ENCODE results near the gene HNRNPA1. TPM values are rescaled to one million over a fixed set of nuclear protein-coding genes. Genes with fewer than 3 reads are reported as not detected.
A peak's percentile ranks its signal among the peaks of the same experiment; 100 is the strongest.

The HNRNPA1 gene
- total and polyA plus RNA-seq, 9 of the 15 experiments (the other 6 are each of a cell fraction or from before 2014, with no cell fraction given) = 1,166 to 2,703 (median 1,815) TPM

DNA sequence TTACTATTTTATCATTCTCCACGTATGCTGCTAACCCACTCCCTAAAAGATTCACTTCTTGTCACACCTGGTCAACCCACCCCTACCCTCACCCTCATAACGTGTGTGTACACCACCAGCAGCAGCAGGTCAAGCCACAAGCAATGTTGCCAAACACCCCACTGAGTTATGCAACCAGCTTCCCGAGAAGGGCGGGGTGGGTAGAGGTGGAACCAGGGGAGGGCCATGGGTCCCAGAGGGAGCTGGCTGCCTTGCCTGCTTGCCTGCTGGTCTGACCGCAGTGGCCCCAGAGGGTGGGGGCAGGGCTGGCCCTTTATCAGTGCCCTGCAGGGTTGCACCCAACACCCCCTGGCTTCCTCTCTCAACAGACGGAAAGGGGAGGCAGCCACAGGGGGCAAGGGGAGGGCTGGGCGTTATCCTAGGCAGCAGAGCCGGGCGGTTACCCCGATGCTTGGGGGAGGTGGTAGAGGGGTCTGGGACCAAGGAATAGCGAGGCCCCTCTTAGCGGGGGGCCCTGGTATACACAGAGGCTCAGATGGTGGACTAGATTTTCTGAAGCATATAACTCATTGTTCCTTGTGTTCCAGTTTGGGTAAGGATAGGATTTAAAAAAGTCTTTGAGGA is 23.8 kb downstream of the HNRNPA1 start (continued):
- TF ChIP-seq ZNF384 (IDR thresholded peaks at IDR 0.05; ENCODE audit: low read depth, low read length) (peak; percentile 17; the same call in 1 of the 2 replicates), SRF (CRISPR knock-in tag; IDR thresholded peaks at IDR 0.05) (peak in 1 of 2 experiments; percentile 28; a peak in 1 of 4 replicates), ZNF583 (CRISPR knock-in tag; IDR thresholded peaks at IDR 0.05) (peak; percentile 87), ZNF12 (CRISPR knock-in tag; IDR thresholded peaks at IDR 0.05) (no peak), CHD2 (IDR thresholded peaks at IDR 0.05; ENCODE audit: low read depth, low read length) (peak; percentile 83), HNRNPH1 (optimal IDR thresholded peaks at IDR 0.05; ENCODE audit: low read depth, low read length) (no peak), SPI1 (IDR thresholded peaks at IDR 0.05; ENCODE audit: borderline replicate concordance, low read depth, low read length) (peak; percentile 90), NFIC (IDR thresholded peaks at IDR 0.05) (peak; percentile 96), WHSC1 (IDR thresholded peaks at IDR 0.05; ENCODE audit: low read length) (no peak), TARDBP (IDR thresholded peaks at IDR 0.05) (peak; percentile 84), TFAM (CRISPR knock-in tag; conservative IDR thresholded peaks at IDR 0.05) (no peak), NCOR1 (IDR thresholded peaks at IDR 0.05) (no peak)
- TF ChIP-seq, protein P1, sequence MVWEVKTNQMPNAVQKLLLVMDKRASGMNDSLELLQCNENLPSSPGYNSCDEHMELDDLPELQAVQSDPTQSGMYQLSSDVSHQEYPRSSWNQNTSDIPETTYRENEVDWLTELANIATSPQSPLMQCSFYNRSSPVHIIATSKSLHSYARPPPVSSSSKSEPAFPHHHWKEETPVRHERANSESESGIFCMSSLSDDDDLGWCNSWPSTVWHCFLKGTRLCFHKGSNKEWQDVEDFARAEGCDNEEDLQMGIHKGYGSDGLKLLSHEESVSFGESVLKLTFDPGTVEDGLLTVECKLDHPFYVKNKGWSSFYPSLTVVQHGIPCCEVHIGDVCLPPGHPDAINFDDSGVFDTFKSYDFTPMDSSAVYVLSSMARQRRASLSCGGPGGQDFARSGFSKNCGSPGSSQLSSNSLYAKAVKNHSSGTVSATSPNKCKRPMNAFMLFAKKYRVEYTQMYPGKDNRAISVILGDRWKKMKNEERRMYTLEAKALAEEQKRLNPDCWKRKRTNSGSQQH (CRISPR knock-in tag; IDR thresholded peaks at IDR 0.05) = peak; percentile 71; the same call in 1 of the 2 replicates
- TF ChIP-seq, protein P2, sequence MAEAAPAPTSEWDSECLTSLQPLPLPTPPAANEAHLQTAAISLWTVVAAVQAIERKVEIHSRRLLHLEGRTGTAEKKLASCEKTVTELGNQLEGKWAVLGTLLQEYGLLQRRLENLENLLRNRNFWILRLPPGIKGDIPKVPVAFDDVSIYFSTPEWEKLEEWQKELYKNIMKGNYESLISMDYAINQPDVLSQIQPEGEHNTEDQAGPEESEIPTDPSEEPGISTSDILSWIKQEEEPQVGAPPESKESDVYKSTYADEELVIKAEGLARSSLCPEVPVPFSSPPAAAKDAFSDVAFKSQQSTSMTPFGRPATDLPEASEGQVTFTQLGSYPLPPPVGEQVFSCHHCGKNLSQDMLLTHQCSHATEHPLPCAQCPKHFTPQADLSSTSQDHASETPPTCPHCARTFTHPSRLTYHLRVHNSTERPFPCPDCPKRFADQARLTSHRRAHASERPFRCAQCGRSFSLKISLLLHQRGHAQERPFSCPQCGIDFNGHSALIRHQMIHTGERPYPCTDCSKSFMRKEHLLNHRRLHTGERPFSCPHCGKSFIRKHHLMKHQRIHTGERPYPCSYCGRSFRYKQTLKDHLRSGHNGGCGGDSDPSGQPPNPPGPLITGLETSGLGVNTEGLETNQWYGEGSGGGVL (CRISPR knock-in tag; IDR thresholded peaks at IDR 0.05) = no peak
- TF ChIP-seq, protein P3, sequence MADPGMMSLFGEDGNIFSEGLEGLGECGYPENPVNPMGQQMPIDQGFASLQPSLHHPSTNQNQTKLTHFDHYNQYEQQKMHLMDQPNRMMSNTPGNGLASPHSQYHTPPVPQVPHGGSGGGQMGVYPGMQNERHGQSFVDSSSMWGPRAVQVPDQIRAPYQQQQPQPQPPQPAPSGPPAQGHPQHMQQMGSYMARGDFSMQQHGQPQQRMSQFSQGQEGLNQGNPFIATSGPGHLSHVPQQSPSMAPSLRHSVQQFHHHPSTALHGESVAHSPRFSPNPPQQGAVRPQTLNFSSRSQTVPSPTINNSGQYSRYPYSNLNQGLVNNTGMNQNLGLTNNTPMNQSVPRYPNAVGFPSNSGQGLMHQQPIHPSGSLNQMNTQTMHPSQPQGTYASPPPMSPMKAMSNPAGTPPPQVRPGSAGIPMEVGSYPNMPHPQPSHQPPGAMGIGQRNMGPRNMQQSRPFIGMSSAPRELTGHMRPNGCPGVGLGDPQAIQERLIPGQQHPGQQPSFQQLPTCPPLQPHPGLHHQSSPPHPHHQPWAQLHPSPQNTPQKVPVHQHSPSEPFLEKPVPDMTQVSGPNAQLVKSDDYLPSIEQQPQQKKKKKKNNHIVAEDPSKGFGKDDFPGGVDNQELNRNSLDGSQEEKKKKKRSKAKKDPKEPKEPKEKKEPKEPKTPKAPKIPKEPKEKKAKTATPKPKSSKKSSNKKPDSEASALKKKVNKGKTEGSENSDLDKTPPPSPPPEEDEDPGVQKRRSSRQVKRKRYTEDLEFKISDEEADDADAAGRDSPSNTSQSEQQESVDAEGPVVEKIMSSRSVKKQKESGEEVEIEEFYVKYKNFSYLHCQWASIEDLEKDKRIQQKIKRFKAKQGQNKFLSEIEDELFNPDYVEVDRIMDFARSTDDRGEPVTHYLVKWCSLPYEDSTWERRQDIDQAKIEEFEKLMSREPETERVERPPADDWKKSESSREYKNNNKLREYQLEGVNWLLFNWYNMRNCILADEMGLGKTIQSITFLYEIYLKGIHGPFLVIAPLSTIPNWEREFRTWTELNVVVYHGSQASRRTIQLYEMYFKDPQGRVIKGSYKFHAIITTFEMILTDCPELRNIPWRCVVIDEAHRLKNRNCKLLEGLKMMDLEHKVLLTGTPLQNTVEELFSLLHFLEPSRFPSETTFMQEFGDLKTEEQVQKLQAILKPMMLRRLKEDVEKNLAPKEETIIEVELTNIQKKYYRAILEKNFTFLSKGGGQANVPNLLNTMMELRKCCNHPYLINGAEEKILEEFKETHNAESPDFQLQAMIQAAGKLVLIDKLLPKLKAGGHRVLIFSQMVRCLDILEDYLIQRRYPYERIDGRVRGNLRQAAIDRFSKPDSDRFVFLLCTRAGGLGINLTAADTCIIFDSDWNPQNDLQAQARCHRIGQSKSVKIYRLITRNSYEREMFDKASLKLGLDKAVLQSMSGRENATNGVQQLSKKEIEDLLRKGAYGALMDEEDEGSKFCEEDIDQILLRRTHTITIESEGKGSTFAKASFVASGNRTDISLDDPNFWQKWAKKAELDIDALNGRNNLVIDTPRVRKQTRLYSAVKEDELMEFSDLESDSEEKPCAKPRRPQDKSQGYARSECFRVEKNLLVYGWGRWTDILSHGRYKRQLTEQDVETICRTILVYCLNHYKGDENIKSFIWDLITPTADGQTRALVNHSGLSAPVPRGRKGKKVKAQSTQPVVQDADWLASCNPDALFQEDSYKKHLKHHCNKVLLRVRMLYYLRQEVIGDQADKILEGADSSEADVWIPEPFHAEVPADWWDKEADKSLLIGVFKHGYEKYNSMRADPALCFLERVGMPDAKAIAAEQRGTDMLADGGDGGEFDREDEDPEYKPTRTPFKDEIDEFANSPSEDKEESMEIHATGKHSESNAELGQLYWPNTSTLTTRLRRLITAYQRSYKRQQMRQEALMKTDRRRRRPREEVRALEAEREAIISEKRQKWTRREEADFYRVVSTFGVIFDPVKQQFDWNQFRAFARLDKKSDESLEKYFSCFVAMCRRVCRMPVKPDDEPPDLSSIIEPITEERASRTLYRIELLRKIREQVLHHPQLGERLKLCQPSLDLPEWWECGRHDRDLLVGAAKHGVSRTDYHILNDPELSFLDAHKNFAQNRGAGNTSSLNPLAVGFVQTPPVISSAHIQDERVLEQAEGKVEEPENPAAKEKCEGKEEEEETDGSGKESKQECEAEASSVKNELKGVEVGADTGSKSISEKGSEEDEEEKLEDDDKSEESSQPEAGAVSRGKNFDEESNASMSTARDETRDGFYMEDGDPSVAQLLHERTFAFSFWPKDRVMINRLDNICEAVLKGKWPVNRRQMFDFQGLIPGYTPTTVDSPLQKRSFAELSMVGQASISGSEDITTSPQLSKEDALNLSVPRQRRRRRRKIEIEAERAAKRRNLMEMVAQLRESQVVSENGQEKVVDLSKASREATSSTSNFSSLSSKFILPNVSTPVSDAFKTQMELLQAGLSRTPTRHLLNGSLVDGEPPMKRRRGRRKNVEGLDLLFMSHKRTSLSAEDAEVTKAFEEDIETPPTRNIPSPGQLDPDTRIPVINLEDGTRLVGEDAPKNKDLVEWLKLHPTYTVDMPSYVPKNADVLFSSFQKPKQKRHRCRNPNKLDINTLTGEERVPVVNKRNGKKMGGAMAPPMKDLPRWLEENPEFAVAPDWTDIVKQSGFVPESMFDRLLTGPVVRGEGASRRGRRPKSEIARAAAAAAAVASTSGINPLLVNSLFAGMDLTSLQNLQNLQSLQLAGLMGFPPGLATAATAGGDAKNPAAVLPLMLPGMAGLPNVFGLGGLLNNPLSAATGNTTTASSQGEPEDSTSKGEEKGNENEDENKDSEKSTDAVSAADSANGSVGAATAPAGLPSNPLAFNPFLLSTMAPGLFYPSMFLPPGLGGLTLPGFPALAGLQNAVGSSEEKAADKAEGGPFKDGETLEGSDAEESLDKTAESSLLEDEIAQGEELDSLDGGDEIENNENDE (IDR thresholded peaks at IDR 0.05; ENCODE audit: low read depth, low read length) = no peak

All from K562 (cell line).